ENCODE results near the gene MOV10. TPM values are rescaled to one million over a fixed set of nuclear protein-coding genes. Genes with fewer than 3 reads are reported as not detected.
A peak's percentile ranks its signal among the peaks of the same experiment; 100 is the strongest.

The MOV10 gene
- total and polyA plus RNA-seq, 10 of the 15 experiments (the other 5 are each of a cell fraction or from before 2014, with no cell fraction given), result 21.0 to 80.3 (median 49.8) TPM

DNA sequence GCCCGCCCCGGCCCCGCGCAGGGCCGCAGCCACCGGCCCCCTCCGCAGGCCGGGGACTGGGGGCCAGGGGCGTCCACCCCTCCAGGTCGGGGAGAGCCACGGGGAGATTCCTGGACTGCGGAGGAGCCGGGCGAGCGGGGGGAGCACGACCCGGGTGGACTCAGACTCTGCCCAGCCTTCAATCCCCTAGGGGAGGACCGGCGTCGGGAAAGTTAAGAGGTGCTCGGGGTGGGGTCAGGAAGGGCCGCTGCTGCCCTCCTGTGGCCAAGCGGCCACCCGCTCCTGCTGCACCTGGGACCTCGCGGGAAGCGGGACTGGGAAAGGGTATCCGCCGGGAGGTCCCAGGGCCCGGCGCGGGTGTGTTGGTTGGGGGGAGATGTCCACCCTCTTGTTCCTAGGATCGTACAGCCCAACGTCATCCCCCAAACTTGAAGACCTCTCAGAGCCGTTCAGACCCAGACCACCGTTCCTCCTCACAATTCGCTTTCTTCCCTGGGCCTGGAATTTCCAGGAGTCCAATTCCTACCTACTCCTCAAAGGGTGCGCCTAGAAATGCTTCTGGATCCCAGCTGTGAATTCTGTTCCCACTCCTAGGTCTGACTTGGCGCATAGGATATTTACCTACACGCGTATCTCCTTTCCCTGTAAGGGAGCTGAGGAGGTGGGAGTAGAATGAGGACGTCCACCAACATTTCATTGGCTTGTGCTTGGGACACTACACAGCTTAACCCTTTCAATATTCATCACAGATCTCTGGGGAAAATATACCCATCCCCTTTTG is 33.0 kb downstream of the MOV10 start (continued):
- TF ChIP-seq MEF2B (IDR thresholded peaks at IDR 0.05; ENCODE audit: partially characterized antibody, poor library complexity, severe bottlenecking) (peak; percentile 92), GATAD2B (conservative IDR thresholded peaks at IDR 0.05; ENCODE audit: low read depth) (peak; percentile 83)

DNA sequence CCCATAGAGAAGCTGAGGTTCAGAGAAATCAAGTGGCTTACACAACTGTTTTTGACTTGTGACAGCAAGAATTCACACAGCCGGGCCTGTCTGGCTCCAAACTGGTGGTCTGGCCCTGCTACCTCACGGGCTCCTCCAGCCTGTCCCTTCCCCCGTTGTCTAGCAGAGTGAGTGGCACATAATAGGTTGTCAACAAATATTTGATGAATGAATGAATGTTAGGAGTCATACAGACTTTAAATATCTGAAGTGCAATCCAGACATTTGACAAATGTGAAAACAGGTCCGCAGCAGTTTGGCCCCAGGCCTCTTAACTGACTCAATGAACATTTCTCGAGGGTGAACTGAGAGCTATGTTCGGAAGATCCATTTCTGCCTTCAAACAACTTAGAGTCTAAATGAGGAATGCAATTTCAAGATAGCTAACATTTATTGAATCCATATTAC is 33.6 kb downstream of the MOV10 start:
- Histone ChIP-seq H3K4me1 (ENCODE audit: control insufficient read depth, insufficient read depth, low read length) (peaks cover 16% of the 10 kb centered on the region), H2AFZ (ENCODE audit: control insufficient read depth, low read depth, low read length) (no peak overlapping the region), H3K9me3 (replicated peaks; ENCODE audit: control insufficient read depth, insufficient read depth, low read length) (no peaks in the 10 kb centered on the region), H4K20me1 (ENCODE audit: control insufficient read depth, insufficient read depth) (no peaks in the 10 kb centered on the region), H3K27ac (ENCODE audit: control insufficient read depth, insufficient read depth) (no peak overlapping the region), H3K79me2 (ENCODE audit: control insufficient read depth, insufficient read depth, low read length) (peaks cover 33% of the 10 kb centered on the region), H3K4me2 (ENCODE audit: control insufficient read depth, insufficient read depth) (no peak overlapping the region), H3K36me3 (ENCODE audit: control insufficient read depth in 2 of 2, insufficient read depth in 2 of 2, low read length in 1 of 2) (0 out of 4 replicates have a peak, but pooled peaks cover 0 to 4% of the 10 kb centered on the region in 2 experiments), H3K27me3 (replicated peaks in 1 of 2; ENCODE audit: control insufficient read depth in 2 of 2, insufficient read depth in 2 of 2, low read length in 1 of 2) (no peaks in the 10 kb centered on the region), H3K4me3 (no peak overlapping the region), H3K9ac (ENCODE audit: control insufficient read depth, insufficient read depth, low read length) (no peak overlapping the region)
- ChIA-PET POLR2A (interaction anchor here (0.7 to 1.9 kb wide), 7 partner anchors 33 to 318 kb away, joined by 3 to 7 read pairs (median 5); partner anchors contain the start of genes MOV10 and ST7L), CTCF (interaction anchor here (0.7 to 5.9 kb wide), 26 partner anchors 9 to 365 kb away, joined by 3 to 122 read pairs (median 4); partner anchors contain the start of genes CAPZA1, CTTNBP2NL, LRIG2 and MOV10), RAD21 (ENCODE audit: unreplicated experiment) (interaction anchor here (1.0 to 5.6 kb wide), 12 partner anchors 32 to 317 kb away, joined by 3 to 53 read pairs (median 8); partner anchors contain the start of gene MOV10), SMC1A (ENCODE audit: uncharacterized antibody, unreplicated experiment) (interaction anchor here (0.6 to 5.1 kb wide), 22 partner anchors 18 to 319 kb away, joined by 3 to 47 read pairs (median 4); partner anchors contain the start of genes MOV10 and ST7L)
- ATAC-seq, result no peak
- no TSS peak for BruUV-seq (replicated peaks)
- intact Hi-C loops (cut with micrococcal nuclease; ENCODE audit: unreplicated experiment) (no loop called here), in situ Hi-C loops (cut with MboI) (loop anchor here (5.0 kb wide), 2 partner anchors 206 to 316 kb away; no protein-coding TSS in a partner anchor)
- DNase-seq (ENCODE audit: low read depth, low spot score), result no peak
- 21% methylated on average over 6 of the region's 6 CpGs for whole genome bisulfite sequencing (ENCODE audit: insufficient coverage, insufficient replicate concordance, low lambda C conversion rate, missing lambda C conversion rate)
- no peak for FAIRE-seq
- no peak for TF ChIP-seq ETV6 (conservative IDR thresholded peaks at IDR 0.05 in 1 of 2, IDR thresholded peaks at IDR 0.05 in 1 of 2; ENCODE audit: borderline replicate concordance in 1 of 2, low read depth in 1 of 2)
- TF ChIP-seq, protein P1, sequence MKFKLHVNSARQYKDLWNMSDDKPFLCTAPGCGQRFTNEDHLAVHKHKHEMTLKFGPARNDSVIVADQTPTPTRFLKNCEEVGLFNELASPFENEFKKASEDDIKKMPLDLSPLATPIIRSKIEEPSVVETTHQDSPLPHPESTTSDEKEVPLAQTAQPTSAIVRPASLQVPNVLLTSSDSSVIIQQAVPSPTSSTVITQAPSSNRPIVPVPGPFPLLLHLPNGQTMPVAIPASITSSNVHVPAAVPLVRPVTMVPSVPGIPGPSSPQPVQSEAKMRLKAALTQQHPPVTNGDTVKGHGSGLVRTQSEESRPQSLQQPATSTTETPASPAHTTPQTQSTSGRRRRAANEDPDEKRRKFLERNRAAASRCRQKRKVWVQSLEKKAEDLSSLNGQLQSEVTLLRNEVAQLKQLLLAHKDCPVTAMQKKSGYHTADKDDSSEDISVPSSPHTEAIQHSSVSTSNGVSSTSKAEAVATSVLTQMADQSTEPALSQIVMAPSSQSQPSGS (IDR thresholded peaks at IDR 0.05; ENCODE audit: low read length), result no peak
- no peak for TF ChIP-seq KDM1A (IDR thresholded peaks at IDR 0.05; ENCODE audit: borderline replicate concordance)
- TF ChIP-seq SREBF2 (IDR thresholded peaks at IDR 0.05; ENCODE audit: low read length), result no peak
- TF ChIP-seq, protein P2, sequence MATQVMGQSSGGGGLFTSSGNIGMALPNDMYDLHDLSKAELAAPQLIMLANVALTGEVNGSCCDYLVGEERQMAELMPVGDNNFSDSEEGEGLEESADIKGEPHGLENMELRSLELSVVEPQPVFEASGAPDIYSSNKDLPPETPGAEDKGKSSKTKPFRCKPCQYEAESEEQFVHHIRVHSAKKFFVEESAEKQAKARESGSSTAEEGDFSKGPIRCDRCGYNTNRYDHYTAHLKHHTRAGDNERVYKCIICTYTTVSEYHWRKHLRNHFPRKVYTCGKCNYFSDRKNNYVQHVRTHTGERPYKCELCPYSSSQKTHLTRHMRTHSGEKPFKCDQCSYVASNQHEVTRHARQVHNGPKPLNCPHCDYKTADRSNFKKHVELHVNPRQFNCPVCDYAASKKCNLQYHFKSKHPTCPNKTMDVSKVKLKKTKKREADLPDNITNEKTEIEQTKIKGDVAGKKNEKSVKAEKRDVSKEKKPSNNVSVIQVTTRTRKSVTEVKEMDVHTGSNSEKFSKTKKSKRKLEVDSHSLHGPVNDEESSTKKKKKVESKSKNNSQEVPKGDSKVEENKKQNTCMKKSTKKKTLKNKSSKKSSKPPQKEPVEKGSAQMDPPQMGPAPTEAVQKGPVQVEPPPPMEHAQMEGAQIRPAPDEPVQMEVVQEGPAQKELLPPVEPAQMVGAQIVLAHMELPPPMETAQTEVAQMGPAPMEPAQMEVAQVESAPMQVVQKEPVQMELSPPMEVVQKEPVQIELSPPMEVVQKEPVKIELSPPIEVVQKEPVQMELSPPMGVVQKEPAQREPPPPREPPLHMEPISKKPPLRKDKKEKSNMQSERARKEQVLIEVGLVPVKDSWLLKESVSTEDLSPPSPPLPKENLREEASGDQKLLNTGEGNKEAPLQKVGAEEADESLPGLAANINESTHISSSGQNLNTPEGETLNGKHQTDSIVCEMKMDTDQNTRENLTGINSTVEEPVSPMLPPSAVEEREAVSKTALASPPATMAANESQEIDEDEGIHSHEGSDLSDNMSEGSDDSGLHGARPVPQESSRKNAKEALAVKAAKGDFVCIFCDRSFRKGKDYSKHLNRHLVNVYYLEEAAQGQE (IDR thresholded peaks at IDR 0.05; ENCODE audit: low read depth, low read length), result no peak
- no peak for TF ChIP-seq POU2F2 (IDR thresholded peaks at IDR 0.05; ENCODE audit: borderline replicate concordance, low read depth, low read length)
- no peak for TF ChIP-seq CBX5 (IDR thresholded peaks at IDR 0.05; ENCODE audit: low read depth)
- TF ChIP-seq YY1 (IDR thresholded peaks at IDR 0.05; ENCODE audit: low read depth, low read length), result no peak
- TF ChIP-seq EP300 (IDR thresholded peaks at IDR 0.05; ENCODE audit: borderline replicate concordance in 1 of 2, control insufficient read depth in 1 of 2, low read depth in 2 of 2, low read length in 2 of 2), result no peak
- no peak for TF ChIP-seq MXI1 (IDR thresholded peaks at IDR 0.05; ENCODE audit: low read depth, low read length)

All from GM12878 (cell line).